ENCODE measurements around the gene TSPEAR.

DNA sequence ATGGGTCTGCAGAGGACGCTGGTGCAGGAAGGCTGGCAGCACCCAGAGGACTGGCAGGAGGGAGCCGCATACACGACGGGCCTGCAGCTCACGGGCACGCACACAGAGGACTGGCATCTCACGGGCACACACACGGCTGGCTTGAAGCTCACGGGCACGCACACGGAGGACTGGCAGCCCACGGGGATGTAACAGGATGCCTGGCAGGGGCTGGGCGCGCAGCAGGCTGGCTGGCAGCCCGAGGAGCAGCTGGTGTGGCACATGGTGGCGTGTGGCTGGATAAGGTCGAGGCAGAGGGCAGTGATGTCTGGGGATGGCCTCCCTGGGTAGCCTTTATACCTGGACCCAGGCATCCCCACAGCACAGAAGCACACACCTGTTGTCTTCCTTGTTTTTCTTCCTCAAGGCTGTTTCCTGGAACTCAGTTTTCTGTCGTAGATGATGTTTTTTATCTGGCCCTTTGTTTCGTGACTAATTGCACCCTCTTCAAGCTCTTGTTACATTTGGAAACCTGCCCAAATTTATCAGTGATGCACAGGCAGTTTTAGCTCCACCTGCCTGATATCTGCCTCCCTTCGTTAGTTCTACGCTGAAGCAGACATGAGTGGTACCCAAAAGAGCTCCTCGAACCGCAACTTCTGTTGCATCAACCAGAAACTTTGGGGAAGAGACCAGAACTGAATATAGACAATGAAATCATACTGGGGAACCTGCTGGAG is 29.4 kb downstream of the TSPEAR start, which contains the start of gene KRTAP12-1:
- TF ChIP-seq, protein P1, sequence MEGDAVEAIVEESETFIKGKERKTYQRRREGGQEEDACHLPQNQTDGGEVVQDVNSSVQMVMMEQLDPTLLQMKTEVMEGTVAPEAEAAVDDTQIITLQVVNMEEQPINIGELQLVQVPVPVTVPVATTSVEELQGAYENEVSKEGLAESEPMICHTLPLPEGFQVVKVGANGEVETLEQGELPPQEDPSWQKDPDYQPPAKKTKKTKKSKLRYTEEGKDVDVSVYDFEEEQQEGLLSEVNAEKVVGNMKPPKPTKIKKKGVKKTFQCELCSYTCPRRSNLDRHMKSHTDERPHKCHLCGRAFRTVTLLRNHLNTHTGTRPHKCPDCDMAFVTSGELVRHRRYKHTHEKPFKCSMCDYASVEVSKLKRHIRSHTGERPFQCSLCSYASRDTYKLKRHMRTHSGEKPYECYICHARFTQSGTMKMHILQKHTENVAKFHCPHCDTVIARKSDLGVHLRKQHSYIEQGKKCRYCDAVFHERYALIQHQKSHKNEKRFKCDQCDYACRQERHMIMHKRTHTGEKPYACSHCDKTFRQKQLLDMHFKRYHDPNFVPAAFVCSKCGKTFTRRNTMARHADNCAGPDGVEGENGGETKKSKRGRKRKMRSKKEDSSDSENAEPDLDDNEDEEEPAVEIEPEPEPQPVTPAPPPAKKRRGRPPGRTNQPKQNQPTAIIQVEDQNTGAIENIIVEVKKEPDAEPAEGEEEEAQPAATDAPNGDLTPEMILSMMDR (IDR thresholded peaks at IDR 0.05; ENCODE audit: low read depth, low read length) = no peak
- TF ChIP-seq POLR2A (IDR thresholded peaks at IDR 0.05; ENCODE audit: extremely low read depth, insufficient read length) (no peak), MYC (IDR thresholded peaks at IDR 0.05; ENCODE audit: low read depth, low read length) (no peak)
- TF ChIP-seq, protein P2, sequence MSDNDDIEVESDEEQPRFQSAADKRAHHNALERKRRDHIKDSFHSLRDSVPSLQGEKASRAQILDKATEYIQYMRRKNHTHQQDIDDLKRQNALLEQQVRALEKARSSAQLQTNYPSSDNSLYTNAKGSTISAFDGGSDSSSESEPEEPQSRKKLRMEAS (IDR thresholded peaks at IDR 0.05; ENCODE audit: low read depth, low read length) = no peak

Data from NB4 (cell line).